DND-41 (cell line): Measurements from ENCODE around the gene MDC1.
"Not testable (repeated sequence)": the region's sequence is repeated elsewhere in the genome, so short reads cannot be mapped to it uniquely, and the experiment has no call there.

ENCODE experiments used
- ATAC-seq: fragments of 200-7000 bp; cut with Tn5 transposase; 3 replicates; pipeline ENCODE4 v1.9.1; 2021; ENCODE audit warnings: low read depth; ENCODE audit not compliant: insufficient read depth
- DNase-seq: peaks from one replicate; pipeline ENCODE4 v3.0.0-alpha.2; 2020
- H2AFZ ChIP-seq: 2 replicates; pipeline ENCODE4 v1.6.0; 2012; ENCODE audit warnings: low read depth, low read length
- H3K27ac ChIP-seq: 2 replicates; pipeline ENCODE4 v1.5.1; 2012; ENCODE audit warnings: low read length, inconsistent platforms
- H3K27me3 ChIP-seq: fragments of 200-600 bp; sonication (generic); 2 replicates; pipeline ENCODE4 v1.6.0; 2012; ENCODE audit warnings: low read length, mild to moderate bottlenecking, inconsistent platforms; ENCODE audit not compliant: insufficient read depth, poor library complexity
- H3K36me3 ChIP-seq: 2 replicates; pipeline ENCODE4 v1.5.1; 2012; ENCODE audit warnings: low read length, inconsistent platforms; ENCODE audit not compliant: insufficient read depth
- H3K4me1 ChIP-seq: 2 replicates; pipeline ENCODE4 v1.5.1; 2012; ENCODE audit warnings: mild to moderate bottlenecking, low read length; ENCODE audit not compliant: insufficient read depth
- H3K4me2 ChIP-seq: 2 replicates; pipeline ENCODE4 v1.6.0; 2012; ENCODE audit warnings: mild to moderate bottlenecking, moderate library complexity, low read length, inconsistent platforms; ENCODE audit not compliant: insufficient read depth
- H3K4me3 ChIP-seq, 2 experiments: fragments of 200-600 bp in 1 of 2; shearing (Covaris generic) in 1 of 2; 2 replicates each; pipeline ENCODE4 v1.5.1; 2012 to 2016; ENCODE audit warnings: inconsistent platforms in 2 of 2, low read length in 2 of 2, mild to moderate bottlenecking in 2 of 2, low read depth in 1 of 2, moderate library complexity in 1 of 2
- H3K79me2 ChIP-seq: 2 replicates; pipeline ENCODE4 v1.6.0; 2012; ENCODE audit warnings: low read length, inconsistent platforms; ENCODE audit not compliant: insufficient read depth
- H3K9ac ChIP-seq: 2 replicates; pipeline ENCODE4 v1.6.0; 2012; ENCODE audit warnings: low read depth, mild to moderate bottlenecking, inconsistent platforms, low read length, moderate library complexity
- H3K9me3 ChIP-seq: 2 replicates; pipeline ENCODE4 v1.5.1; 2012; ENCODE audit warnings: low read length, moderate library complexity, mild to moderate bottlenecking, inconsistent platforms; ENCODE audit not compliant: insufficient read depth, severe bottlenecking
- H4K20me1 ChIP-seq: 2 replicates; pipeline ENCODE4 v1.6.0; 2012; ENCODE audit warnings: low read length; ENCODE audit not compliant: insufficient read depth
- CTCF ChIP-seq: IDR thresholded peaks from 2 replicates; pipeline ENCODE4 v1.5.1; 2012; ENCODE audit warnings: borderline replicate concordance, low read length, moderate library complexity, mild to moderate bottlenecking; ENCODE audit not compliant: poor library complexity, severe bottlenecking; ENCODE audit errors: extremely low read depth
- EZH2 ChIP-seq: IDR thresholded peaks from 3 replicates; pipeline ENCODE4 v1.6.1; 2012; ENCODE audit warnings: borderline replicate concordance, low read depth, mild to moderate bottlenecking, moderate library complexity, low read length, inconsistent platforms; ENCODE audit not compliant: severe bottlenecking

MDC1 gene

GRCh38 chr6:30760549-30760948, 43.5 kb upstream of the MDC1 start:
- no peak for ATAC-seq
- no peak for DNase-seq
- no peak overlapping the region for H3K4me3 ChIP-seq
- H4K20me1 ChIP-seq = no peaks in the 10 kb centered on the region
- H3K27me3 ChIP-seq = no peaks in the 10 kb centered on the region
- TF ChIP-seq CTCF (no peak), EZH2 (no peak)
- no peak overlapping the region for H3K27ac ChIP-seq
- H3K4me2 ChIP-seq = no peak overlapping the region
- H3K79me2 ChIP-seq = no peaks in the 10 kb centered on the region
- H3K36me3 ChIP-seq = no peaks in the 10 kb centered on the region
- H3K9me3 ChIP-seq = no peaks in the 10 kb centered on the region
- no peak overlapping the region for H2AFZ ChIP-seq
- H3K9ac ChIP-seq = no peak overlapping the region
- H3K4me1 ChIP-seq = peaks cover 10% of the 10 kb centered on the region

DNA sequence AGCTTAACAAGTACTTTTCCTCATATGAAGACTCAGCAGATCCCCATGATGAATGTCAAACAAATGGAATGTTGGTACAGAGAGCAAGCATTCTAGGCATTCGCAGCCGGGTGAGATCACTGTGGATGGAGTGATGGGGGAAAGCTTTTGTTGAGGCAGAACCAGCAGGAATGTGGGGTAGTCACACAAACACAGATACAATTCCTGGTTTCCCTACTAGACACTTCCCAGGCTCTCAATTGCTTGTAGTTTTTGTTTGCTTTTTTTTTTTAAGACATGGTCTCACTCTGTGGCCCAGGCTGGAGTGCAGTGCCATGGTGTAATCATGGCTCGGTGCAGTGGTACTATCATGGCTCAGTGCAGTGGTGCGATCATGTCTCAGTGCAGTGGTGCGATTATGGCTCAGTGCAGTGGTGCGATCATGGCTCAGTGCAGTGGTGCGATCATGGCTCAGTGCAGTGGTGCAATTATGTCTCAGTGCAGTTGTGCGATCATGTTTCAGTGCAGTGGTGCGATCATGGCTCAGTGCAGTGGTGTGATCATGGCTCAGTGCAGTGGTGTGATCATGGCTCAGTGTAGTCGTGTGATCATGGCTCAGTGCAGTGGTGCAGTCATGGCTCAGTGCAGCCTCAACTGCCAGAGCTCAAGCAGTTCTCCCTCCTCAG, 42.6 kb upstream of the MDC1 start:
- Histone ChIP-seq H3K4me3 (no peak overlapping the region), H3K27ac (no peak overlapping the region), H3K79me2 (no peaks in the 10 kb centered on the region), H3K9me3 (no peaks in the 10 kb centered on the region), H3K27me3 (no peaks in the 10 kb centered on the region), H3K4me1 (peaks cover 10% of the 10 kb centered on the region), H2AFZ (no peak overlapping the region), H3K36me3 (no peaks in the 10 kb centered on the region), H3K4me2 (no peak overlapping the region), H4K20me1 (no peaks in the 10 kb centered on the region), H3K9ac (no peak overlapping the region)
- ATAC-seq (no peak), DNase-seq (no peak)
- TF ChIP-seq CTCF (no peak), EZH2 (no peak)

GRCh38 chr6:30757261-30757904, 40.3 kb upstream of the MDC1 start:
- no peak overlapping the region for H3K4me2 ChIP-seq

GRCh38 chr6:30756405-30757003, 39.4 kb upstream of the MDC1 start:
- not testable (repeated sequence) for H3K79me2 ChIP-seq, H3K4me3 ChIP-seq, H3K4me2 ChIP-seq, DNase-seq, H3K27me3 ChIP-seq, H3K9me3 ChIP-seq, H3K4me1 ChIP-seq, H3K36me3 ChIP-seq, ATAC-seq, H3K9ac ChIP-seq, H4K20me1 ChIP-seq, H3K27ac ChIP-seq, H2AFZ ChIP-seq

More at GRCh38 chr6:30757261-30757904, 40.3 kb upstream of the MDC1 start:
- no peak overlapping the region for H2AFZ ChIP-seq
- TF ChIP-seq CTCF = no peak
- TF ChIP-seq EZH2 = no peak
- H3K27ac ChIP-seq = no peak overlapping the region
- no peaks in the 10 kb centered on the region for H3K36me3 ChIP-seq
- DNase-seq = no peak
- H3K4me1 ChIP-seq = no peaks in the 10 kb centered on the region
- H4K20me1 ChIP-seq = no peaks in the 10 kb centered on the region
- H3K79me2 ChIP-seq = no peaks in the 10 kb centered on the region
- no peaks in the 10 kb centered on the region for H3K27me3 ChIP-seq
- H3K9me3 ChIP-seq = no peaks in the 10 kb centered on the region
- H3K9ac ChIP-seq = no peak overlapping the region
- H3K4me3 ChIP-seq = no peak overlapping the region
- ATAC-seq = no peak
